GM12878 (cell line): Measurements from ENCODE around the gene UXS1. TPM values are rescaled to one million over a fixed set of nuclear protein-coding genes. Genes with fewer than 3 reads are reported as not detected.

ENCODE experiments used
- ATAC-seq: fragments of 200-7000 bp; cut with Tn5 transposase; 3 replicates; pipeline ENCODE4 v1.9.1; 2020; ENCODE audit warnings: mild to moderate bottlenecking, moderate library complexity
- BruUV-seq: library from RNA; stranded (reverse); fragments of 400-500 nt; replicated peaks from 2 replicates; lab custom pipeline; 2021; lab: Mats Ljungman, UMichigan
- CTCF ChIA-PET: fragments of 300-600 bp; sonication (Branson Sonifier 250); formaldehyde crosslinking; extraction: SDS; loops from one replicate; lab custom pipeline; 2021; ENCODE audit warnings: inconsistent platforms; lab: Yijun Ruan, JAX
- POLR2A ChIA-PET: fragments of 350-600 bp; formaldehyde crosslinking; extraction: SDS; loops from one replicate; lab custom pipeline; 2021; ENCODE audit warnings: inconsistent platforms; lab: Charles Lee
- RAD21 ChIA-PET: fragments of 300-600 bp; sonication (Branson Sonifier 250); formaldehyde crosslinking; loops from one replicate; lab custom pipeline; 2023; ENCODE audit warnings: antibody characterized with exemption; ENCODE audit not compliant: unreplicated experiment; lab: Charles Lee
- SMC1A ChIA-PET: fragments of 300-600 bp; sonication (Branson Sonifier 250); formaldehyde crosslinking; loops from one replicate; lab custom pipeline; 2023; ENCODE audit not compliant: unreplicated experiment, uncharacterized antibody; lab: Charles Lee
- DNase-seq: peaks from one replicate; pipeline ENCODE4 v3.0.0-alpha.2; 2011; ENCODE audit warnings: low read depth, low spot score
- FAIRE-seq: peaks from 3 replicates; lab custom pipeline; 2011; peaks lifted over from hg19 to GRCh38; lab: Jason Lieb, UNC
- H2AFZ ChIP-seq: 2 replicates; pipeline ENCODE4 v1.6.0; 2011; ENCODE audit warnings: low read depth, low read length, control low read depth; ENCODE audit not compliant: control insufficient read depth
- H3K27ac ChIP-seq: 2 replicates; pipeline ENCODE4 v1.5.1; 2011; ENCODE audit warnings: control low read depth; ENCODE audit not compliant: control insufficient read depth, insufficient read depth
- H3K27me3 ChIP-seq, 2 experiments: replicated peaks in 1 of 2; 2 replicates each; pipeline versions ENCODE4 v1.6.0 to v1.6.1; 2011; ENCODE audit warnings: low read length in 1 of 2; ENCODE audit not compliant: control insufficient read depth in 2 of 2, insufficient read depth in 2 of 2
- H3K36me3 ChIP-seq, 2 experiments: 2 replicates each; pipeline ENCODE4 v1.5.1; 2011; ENCODE audit warnings: low read length in 1 of 2; ENCODE audit not compliant: control insufficient read depth in 2 of 2, insufficient read depth in 2 of 2
- H3K4me1 ChIP-seq: 2 replicates; pipeline ENCODE4 v1.6.1; 2011; ENCODE audit warnings: mild to moderate bottlenecking, low read length, moderate library complexity, mixed read lengths; ENCODE audit not compliant: control insufficient read depth, insufficient read depth
- H3K4me2 ChIP-seq: 2 replicates; pipeline ENCODE4 v1.6.0; 2011; ENCODE audit warnings: control low read depth; ENCODE audit not compliant: control insufficient read depth, insufficient read depth
- H3K4me3 ChIP-seq: fragments of 200-600 bp; sonication (generic); 2 replicates; pipeline ENCODE4 v1.5.1; 2016
- H3K79me2 ChIP-seq: 2 replicates; pipeline ENCODE4 v1.6.0; 2011; ENCODE audit warnings: low read length; ENCODE audit not compliant: control insufficient read depth, insufficient read depth
- H3K9ac ChIP-seq: 2 replicates; pipeline ENCODE4 v1.8.0; 2011; ENCODE audit warnings: low read length, control low read depth, mixed read lengths; ENCODE audit not compliant: control insufficient read depth, insufficient read depth
- H3K9me3 ChIP-seq: replicated peaks from 3 replicates; pipeline ENCODE4 v1.5.1; 2011; ENCODE audit warnings: mild to moderate bottlenecking, low read length; ENCODE audit not compliant: control insufficient read depth, insufficient read depth
- H4K20me1 ChIP-seq: 2 replicates; pipeline ENCODE4 v1.6.0; 2011; ENCODE audit not compliant: control insufficient read depth, insufficient read depth
- BCL11A ChIP-seq: IDR thresholded peaks from 2 replicates; pipeline ENCODE4 v1.6.1; 2011; ENCODE audit warnings: low read depth, low read length
- BCL3 ChIP-seq: IDR thresholded peaks from 2 replicates; pipeline ENCODE4 v1.6.1; 2011; ENCODE audit warnings: borderline replicate concordance, low read depth, mild to moderate bottlenecking, moderate library complexity, low read length; ENCODE audit not compliant: insufficient read depth, poor library complexity, severe bottlenecking
- CBFB ChIP-seq: IDR thresholded peaks from 2 replicates; pipeline ENCODE4 v1.6.1; 2016; ENCODE audit warnings: antibody characterized with exemption, low read depth
- ELK1 ChIP-seq: IDR thresholded peaks from 2 replicates; pipeline ENCODE4 v1.6.1; 2012; ENCODE audit warnings: low read depth, low read length, improper control_type of control experiment
- ESRRA ChIP-seq: IDR thresholded peaks from 2 replicates; pipeline ENCODE4 v1.6.1; 2012; ENCODE audit warnings: mild to moderate bottlenecking, low read length, improper control_type of control experiment
- HCFC1 ChIP-seq: fragments of 150-350 bp; IDR thresholded peaks from 2 replicates; pipeline ENCODE4 v1.6.1; 2014; ENCODE audit warnings: low read length
- IRF5 ChIP-seq: fragments of 450-650 bp; IDR thresholded peaks from 2 replicates; pipeline ENCODE4 v1.6.1; 2017; ENCODE audit warnings: borderline replicate concordance
- JUNB ChIP-seq: IDR thresholded peaks from 2 replicates; pipeline ENCODE4 v1.6.1; 2016; ENCODE audit warnings: antibody characterized with exemption, mild to moderate bottlenecking
- MEF2A ChIP-seq: IDR thresholded peaks from 2 replicates; pipeline ENCODE4 v1.6.1; 2011; ENCODE audit warnings: low read depth, mild to moderate bottlenecking, low read length, moderate library complexity; ENCODE audit not compliant: insufficient read depth
- RUNX3 ChIP-seq: IDR thresholded peaks from 2 replicates; pipeline ENCODE4 v1.6.1; 2012; ENCODE audit warnings: low read length, inconsistent platforms
- STAT1 ChIP-seq: fragments of 450-650 bp; conservative IDR thresholded peaks from 2 replicates; pipeline ENCODE4 v1.6.1; 2014; ENCODE audit warnings: antibody characterized with exemption, mild to moderate bottlenecking
- SUZ12 ChIP-seq: fragments of 200-600 bp; sonication (generic); IDR thresholded peaks from one replicate; pipeline ENCODE4 v1.6.1; 2018; ENCODE audit warnings: antibody characterized with exemption, mild to moderate bottlenecking; ENCODE audit not compliant: unreplicated experiment
- ZNF687 ChIP-seq: fragments of 450-650 bp; IDR thresholded peaks from 2 replicates; pipeline ENCODE4 v1.6.1; 2017; ENCODE audit warnings: mild to moderate bottlenecking, moderate library complexity
- ZZZ3 ChIP-seq: IDR thresholded peaks from 2 replicates; pipeline ENCODE4 v1.6.1; 2011; ENCODE audit warnings: low read depth; ENCODE audit not compliant: control insufficient read depth, insufficient read length
- WGBS: methylation state at CpG from one replicate; pipeline ENCODE4 v1.1.6; 2016; ENCODE audit warnings: low lambda C conversion rate; ENCODE audit not compliant: insufficient replicate concordance, insufficient coverage; ENCODE audit errors: missing lambda C conversion rate; 5-methylcytosine and 5-hydroxymethylcytosine counted together
- in situ Hi-C: fragments of 300-500 bp; cut with MboI; formaldehyde crosslinking; loops from 9 replicates; pipeline ENCODE4 v1.14.3; 2018; ENCODE audit warnings: mixed read lengths
- intact Hi-C: fragments of 100-400 bp; cut with micrococcal nuclease; formaldehyde crosslinking; loops from one replicate; pipeline ENCODE4 v1.14.2; 2022; ENCODE audit not compliant: unreplicated experiment
- polyA plus RNA-seq, 11 experiments: library from polyadenylated mRNA; depleted of rRNA in 4 of 11; unstranded in 6 of 11; stranded (reverse) in 5 of 11; fragments of >200 nt; fragmentation: Nextera tagmentation in 4 of 11; fragmentation: Illumina TruSeq in 1 of 11; extraction: Ambion mirVana in 4 of 11; extraction: Trizol in 1 of 11; gene quantifications; 1 replicate in 1 of 11; 2 replicates in 10 of 11; pipeline versions ENCODE4 v1.2.1 to v1.2.3, GENCODE V29; 2011 to 2016; ENCODE audit warnings: inconsistent platforms in 2 of 11, missing spikeins in 2 of 11, low read depth in 1 of 11
- total RNA-seq, 4 experiments: library from RNA; depleted of rRNA in 3 of 4; stranded (reverse); fragments of >200 nt in 3 of 4; fragmentation: Illumina TruSeq in 1 of 4; extraction: Trizol in 1 of 4; gene quantifications; 2 replicates each; pipeline versions ENCODE4 v1.2.1 to v1.2.3, GENCODE V29; 2013 to 2021
- TF ChIP-seq, protein P1 (sequence below): IDR thresholded peaks from 2 replicates; pipeline ENCODE4 v1.6.1; 2012; ENCODE audit warnings: low read length, inconsistent platforms

The UXS1 gene
- total and polyA plus RNA-seq, 10 of the 15 experiments (the other 5 are each of a cell fraction or from before 2014, with no cell fraction given): 6.0 to 25.4 (median 24.0) TPM

DNA sequence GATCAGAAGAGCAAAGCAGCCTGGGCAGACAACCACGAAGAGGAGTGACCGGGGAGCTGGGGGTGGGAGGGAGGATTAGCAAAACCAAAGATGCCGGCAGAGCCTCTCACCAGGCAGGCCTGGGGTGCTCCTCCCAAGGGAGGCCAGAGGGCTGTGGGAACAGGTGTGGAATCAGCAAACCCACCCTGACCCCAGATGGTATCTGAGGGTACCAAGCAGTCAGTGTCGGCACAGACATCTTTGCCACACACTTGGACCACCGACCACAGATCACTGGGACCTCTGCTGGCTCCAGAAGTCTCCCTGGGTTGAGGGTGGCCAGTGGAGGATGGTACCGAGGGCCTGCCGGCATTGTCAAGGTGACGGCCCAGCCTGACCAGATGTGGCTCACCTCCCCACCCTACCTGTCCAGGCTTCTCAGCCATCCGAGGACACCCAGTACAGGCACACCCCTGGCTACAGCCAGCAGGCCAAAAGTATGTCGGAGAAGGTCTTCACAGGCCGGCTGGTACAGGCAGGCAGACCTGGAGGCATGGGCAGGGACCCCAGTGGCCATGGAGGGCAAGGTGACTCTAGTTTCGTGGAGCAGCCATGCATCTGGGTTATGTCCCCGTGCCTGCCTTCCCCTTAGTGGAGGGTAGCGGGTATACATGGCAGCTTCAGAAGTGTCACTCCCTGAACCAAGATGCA is 82.1 kb downstream of the UXS1 start:
- in situ Hi-C loops (no loop called here), intact Hi-C loops (no loop called here)
- H3K9me3 ChIP-seq: no peaks in the 10 kb centered on the region
- H3K79me2 ChIP-seq: no peaks in the 10 kb centered on the region
- ChIA-PET SMC1A (no interaction called here), CTCF (no interaction called here), POLR2A (no interaction called here), RAD21 (no interaction called here)
- H2AFZ ChIP-seq: no peak overlapping the region
- no peak overlapping the region for H3K9ac ChIP-seq
- TF ChIP-seq IRF5: no peak
- no peak for TF ChIP-seq RUNX3
- no peak for TF ChIP-seq ESRRA
- no peak for TF ChIP-seq ELK1
- TF ChIP-seq, protein P1, sequence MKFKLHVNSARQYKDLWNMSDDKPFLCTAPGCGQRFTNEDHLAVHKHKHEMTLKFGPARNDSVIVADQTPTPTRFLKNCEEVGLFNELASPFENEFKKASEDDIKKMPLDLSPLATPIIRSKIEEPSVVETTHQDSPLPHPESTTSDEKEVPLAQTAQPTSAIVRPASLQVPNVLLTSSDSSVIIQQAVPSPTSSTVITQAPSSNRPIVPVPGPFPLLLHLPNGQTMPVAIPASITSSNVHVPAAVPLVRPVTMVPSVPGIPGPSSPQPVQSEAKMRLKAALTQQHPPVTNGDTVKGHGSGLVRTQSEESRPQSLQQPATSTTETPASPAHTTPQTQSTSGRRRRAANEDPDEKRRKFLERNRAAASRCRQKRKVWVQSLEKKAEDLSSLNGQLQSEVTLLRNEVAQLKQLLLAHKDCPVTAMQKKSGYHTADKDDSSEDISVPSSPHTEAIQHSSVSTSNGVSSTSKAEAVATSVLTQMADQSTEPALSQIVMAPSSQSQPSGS: no peak
- TF ChIP-seq JUNB: no peak
- no peak for TF ChIP-seq BCL3
- no peak for TF ChIP-seq SUZ12
- no peak for TF ChIP-seq MEF2A
- no peak for TF ChIP-seq STAT1
- no peak for TF ChIP-seq HCFC1
- TF ChIP-seq ZNF687: no peak
- TF ChIP-seq CBFB: no peak
- no peak for TF ChIP-seq BCL11A
- TF ChIP-seq ZZZ3: no peak
- FAIRE-seq (no peak), DNase-seq (no peak), ATAC-seq (no peak)
- 95% methylated on average over 11 of the region's 14 CpGs for WGBS
- no TSS peak for BruUV-seq
- peaks cover 9% of the 10 kb centered on the region for H3K4me1 ChIP-seq
- no peaks in the 10 kb centered on the region for H3K27me3 ChIP-seq
- H3K27ac ChIP-seq: no peak overlapping the region
- peaks cover 3 to 12% of the 10 kb centered on the region in 2 experiments for H3K36me3 ChIP-seq
- no peak overlapping the region for H3K4me2 ChIP-seq
- no peaks in the 10 kb centered on the region for H4K20me1 ChIP-seq
- H3K4me3 ChIP-seq: no peak overlapping the region
